DMS 273 treated with DMSO at 0.1 percent for 48 hours (cell line): ENCODE data around the gene DMRT2.

Experiments used
- DNase-seq: peaks from one replicate; lab custom pipeline; 2025; lab: John Stamatoyannopoulos, UW

The DMRT2 gene

DNA sequence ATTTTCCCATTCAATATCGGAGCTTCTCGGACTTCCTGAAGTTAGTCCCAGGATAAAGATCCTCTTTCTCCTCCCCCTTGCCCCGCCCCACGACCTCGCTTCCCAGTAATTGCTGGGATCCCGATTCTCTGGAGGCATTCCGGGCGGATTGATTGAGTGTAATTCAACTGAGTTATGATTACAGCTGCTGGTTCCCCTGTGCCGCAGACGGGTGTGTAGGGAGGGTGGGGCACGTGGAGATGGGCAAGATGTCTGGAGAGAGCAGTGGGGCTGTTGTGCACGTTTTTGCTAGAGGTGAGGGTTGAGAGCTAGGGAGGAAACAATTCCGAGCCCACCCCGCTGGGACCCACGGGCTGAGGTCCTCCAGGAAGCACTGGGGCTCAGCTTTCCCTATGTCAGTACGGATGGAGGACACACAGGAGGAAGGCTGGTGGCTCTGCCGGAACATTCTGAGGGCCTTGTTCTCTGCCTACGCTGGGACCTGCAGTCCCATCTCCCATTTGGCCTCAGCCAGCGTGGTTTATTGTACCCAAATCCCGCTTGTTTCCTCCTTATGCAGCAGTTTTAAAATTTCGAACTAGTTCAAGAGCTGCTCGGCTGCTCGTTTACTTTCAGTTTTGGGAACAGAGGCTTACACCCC is 2.4 kb upstream of the DMRT2 start:
- DNase-seq: no peak

- no peak for DNase-seq
These were observed 1.9 kb upstream of the DMRT2 start for GRCh38 chr9:1048231-1048619.

GRCh38 chr9:1048811-1049210 is 1.3 kb upstream of the DMRT2 start:
- DNase-seq: no peak

- no peak for DNase-seq
These were observed 516 bp upstream of the DMRT2 start for GRCh38 chr9:1049641-1050040.

GRCh38 chr9:1051210-1051583 is 1.0 kb downstream of the DMRT2 start:
- no peak for DNase-seq

DNA sequence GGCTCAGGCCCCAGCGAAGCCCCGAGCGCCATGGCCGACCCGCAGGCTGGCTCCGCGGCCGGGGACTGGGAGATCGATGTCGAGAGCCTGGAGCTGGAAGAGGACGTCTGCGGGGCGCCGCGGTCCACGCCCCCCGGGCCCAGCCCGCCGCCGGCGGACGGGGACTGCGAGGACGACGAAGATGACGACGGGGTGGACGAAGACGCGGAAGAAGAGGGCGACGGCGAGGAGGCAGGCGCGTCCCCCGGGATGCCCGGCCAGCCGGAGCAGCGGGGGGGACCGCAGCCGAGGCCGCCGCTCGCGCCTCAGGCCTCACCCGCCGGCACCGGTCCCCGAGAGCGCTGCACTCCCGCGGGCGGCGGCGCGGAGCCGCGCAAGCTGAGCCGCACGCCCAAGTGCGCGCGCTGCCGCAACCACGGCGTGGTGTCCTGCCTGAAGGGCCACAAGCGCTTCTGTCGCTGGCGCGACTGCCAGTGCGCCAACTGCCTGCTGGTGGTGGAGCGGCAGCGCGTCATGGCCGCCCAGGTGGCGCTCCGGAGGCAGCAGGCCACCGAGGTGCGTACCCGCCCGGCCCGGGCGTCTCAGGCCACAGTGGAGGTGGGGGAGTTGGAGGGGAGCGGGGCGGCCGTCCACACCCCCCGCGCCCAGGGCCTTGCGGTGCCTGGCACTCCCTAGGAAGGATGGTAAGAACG is 1.6 kb downstream of the DMRT2 start:
- DNase-seq: no peak

DNA sequence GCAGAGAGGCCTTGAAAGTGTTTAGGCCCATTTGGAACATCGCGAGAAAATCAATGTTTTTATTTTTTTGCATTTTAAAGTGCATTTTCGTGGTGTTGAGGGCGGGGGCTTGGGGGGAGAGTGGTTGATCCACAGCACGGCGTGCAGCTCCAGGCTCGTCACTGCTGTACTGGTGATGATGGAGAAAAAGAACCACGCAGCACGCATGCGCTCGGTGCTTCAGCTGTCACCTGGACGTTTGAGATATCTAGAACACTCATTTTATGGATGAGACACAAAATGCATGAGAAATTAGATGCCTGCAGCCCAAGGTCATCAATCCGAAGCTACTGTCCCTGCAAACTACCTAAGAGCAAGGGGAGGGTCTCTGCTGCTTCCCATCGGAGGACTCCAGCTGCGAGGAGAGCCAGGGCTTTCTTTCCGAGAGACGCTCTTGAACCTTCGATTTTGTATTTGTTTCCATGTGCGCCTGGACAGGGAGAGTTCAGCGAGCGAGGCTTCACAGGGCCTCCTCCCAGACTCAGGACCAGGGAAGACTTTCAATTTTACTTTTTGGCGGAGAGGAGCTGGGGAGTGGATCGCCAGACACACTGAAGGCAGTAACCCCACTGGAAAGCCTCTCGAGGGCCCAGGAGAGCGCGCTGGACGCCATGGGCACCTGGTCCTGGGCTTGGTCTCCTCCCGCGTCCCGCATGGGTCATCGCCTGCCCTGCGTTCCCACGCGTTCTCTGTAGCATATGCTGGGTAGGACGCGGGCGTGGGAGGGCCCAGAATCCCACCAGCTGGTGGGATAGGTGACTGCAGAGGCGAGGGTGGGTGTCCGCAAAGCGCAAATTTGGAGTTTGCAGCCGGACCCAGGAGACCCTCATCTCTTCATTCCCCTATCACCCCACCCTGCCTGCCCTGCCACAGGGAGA is 2.5 kb downstream of the DMRT2 start:
- DNase-seq: no peak

- DNase-seq: no peak
These were observed 3.1 kb downstream of the DMRT2 start for GRCh38 chr9:1053282-1053621.

DNA sequence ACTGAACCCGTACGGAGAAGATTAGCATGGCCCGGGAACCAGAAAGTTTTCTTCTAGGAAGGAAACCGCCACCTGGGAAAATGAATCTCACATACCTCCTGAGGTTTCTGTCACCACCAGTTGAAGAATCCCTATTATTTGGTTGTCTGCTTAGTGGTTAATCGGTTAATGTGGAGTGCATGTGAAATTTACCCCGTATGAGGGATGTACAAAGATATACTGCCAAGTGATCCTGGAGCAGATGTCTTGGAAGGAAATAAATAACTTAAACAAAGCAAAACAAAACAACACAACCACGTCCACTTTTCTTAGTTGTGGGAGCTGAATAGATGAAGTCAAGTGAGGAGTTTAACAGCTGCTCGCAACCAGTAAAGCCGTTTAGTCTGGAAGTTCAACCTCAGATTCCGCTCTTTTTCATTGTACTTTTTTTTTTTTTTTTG is 3.8 kb downstream of the DMRT2 start:
- DNase-seq: no peak

GRCh38 chr9:1055166-1055565 is 5.0 kb downstream of the DMRT2 start:
- DNase-seq: no peak

- DNase-seq: no peak
These were observed 7.8 kb downstream of the DMRT2 start for GRCh38 chr9:1057910-1058309.

GRCh38 chr9:1058826-1059487 is 8.8 kb downstream of the DMRT2 start:
- no peak for DNase-seq

- DNase-seq: no peak
These were observed 15.0 kb downstream of the DMRT2 start for GRCh38 chr9:1065130-1065529.

DNA sequence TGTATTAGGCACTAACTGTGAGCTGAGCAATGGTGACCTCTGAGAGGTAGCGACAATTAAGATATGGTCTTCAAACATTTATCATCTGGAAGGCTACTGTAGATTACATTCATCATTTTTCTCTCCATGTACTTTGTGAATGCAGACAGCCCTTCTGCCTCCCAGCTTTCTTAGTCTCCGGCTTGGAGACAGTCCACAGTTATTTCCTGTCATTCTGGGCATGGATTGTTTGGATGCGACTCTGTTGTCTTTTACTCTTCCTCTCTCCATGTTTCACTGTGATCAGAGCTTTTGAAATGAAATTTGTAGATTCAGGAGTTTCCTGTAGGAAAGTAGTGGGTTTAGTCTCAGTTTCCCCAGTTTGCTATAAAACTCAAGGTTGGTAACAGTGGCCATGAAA is 20.5 kb downstream of the DMRT2 start:
- no peak for DNase-seq

GRCh38 chr9:1071730-1072129 is 21.6 kb downstream of the DMRT2 start:
- DNase-seq: no peak

- no peak for DNase-seq
These were observed 23.3 kb downstream of the DMRT2 start for GRCh38 chr9:1073497-1073896.

DNA sequence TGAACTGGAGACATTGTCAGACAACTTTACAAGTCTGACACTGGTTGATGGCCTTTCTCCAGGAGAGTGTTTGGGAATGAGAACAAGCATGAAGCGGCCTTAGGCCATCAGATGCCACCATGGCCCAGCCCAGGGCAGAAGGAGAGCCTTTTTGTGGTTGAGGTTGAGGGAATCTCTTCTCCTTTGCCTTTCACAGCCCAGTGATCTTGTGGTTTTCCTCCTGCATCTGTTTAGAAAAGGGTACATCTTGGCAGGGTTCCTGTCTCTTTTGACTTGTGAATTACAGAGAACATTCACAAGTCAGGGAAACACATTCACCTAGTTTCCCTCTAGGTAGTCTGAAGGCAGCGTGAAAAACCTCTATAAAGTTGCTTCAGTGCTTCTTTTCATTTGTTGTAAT is 27.5 kb downstream of the DMRT2 start:
- no peak for DNase-seq

DNA sequence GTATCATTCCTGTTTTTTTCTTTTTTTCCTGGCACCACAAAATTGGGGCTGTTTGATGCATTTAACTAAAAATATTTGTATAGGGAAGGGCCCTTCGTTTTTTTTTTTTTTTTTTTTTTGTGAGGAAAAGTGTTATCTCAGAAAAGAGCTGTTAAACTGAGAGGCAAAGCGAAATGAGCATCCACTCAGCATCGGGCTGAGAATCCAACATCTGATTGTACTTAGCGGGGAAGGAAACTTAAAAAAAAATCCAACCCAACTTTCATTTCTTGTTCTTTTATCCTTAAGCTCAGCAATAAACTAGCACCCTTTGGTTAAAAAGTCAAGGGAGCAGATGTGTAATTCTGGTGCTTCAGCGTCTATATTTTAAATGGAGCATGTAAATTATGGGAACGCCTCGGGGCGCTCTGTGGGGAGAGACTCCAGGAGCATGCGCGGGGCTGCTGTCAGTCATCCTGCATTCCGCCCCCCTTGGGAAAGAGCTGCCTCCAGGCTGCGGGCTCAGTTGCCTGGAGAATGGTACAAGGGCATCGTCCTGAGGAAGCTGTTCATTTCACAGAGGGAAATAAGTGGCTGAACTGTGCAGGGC is 33.3 kb downstream of the DMRT2 start:
- DNase-seq: no peak

DNA sequence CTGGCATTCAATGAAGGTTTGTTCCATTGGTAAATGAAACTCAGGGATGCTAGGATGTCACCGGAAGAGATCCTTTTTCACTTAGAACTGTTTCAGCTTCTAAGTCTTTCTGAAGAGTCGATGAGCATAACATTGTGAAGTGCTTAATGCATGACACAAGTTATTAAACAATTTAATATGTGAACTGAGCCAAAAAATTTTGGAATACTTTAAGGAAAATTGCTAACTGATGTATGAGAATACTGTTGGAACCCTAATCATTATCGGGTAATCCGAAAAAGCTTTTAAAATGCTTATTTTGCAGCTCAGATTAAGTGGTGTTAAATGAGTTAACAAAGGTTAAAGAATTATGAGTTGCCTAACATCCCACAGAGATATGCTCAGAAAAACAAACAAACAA is 34.9 kb downstream of the DMRT2 start:
- no peak for DNase-seq

GRCh38 chr9:1086517-1086916 is 36.4 kb downstream of the DMRT2 start:
- no peak for DNase-seq

- no peak for DNase-seq
These were observed 37.1 kb downstream of the DMRT2 start for GRCh38 chr9:1087120-1087881.
